MM.1S (cell line): ENCODE results near the gene MXRA7.

Source experiments
- EZH2 ChIP-seq: fragments of 300-600 bp; sonication (generic); optimal IDR thresholded peaks from 2 replicates; pipeline ENCODE3; 2017; ENCODE audit warnings: low read depth, mild to moderate bottlenecking, antibody characterized with exemption, low read length, mixed read lengths
- TF ChIP-seq, protein P1 (sequence below): fragments of 300-600 bp; sonication (generic); IDR thresholded peaks from 2 replicates; pipeline ENCODE4 v1.5.1; 2016; ENCODE audit warnings: antibody characterized with exemption, low read length, mixed read lengths

DNA sequence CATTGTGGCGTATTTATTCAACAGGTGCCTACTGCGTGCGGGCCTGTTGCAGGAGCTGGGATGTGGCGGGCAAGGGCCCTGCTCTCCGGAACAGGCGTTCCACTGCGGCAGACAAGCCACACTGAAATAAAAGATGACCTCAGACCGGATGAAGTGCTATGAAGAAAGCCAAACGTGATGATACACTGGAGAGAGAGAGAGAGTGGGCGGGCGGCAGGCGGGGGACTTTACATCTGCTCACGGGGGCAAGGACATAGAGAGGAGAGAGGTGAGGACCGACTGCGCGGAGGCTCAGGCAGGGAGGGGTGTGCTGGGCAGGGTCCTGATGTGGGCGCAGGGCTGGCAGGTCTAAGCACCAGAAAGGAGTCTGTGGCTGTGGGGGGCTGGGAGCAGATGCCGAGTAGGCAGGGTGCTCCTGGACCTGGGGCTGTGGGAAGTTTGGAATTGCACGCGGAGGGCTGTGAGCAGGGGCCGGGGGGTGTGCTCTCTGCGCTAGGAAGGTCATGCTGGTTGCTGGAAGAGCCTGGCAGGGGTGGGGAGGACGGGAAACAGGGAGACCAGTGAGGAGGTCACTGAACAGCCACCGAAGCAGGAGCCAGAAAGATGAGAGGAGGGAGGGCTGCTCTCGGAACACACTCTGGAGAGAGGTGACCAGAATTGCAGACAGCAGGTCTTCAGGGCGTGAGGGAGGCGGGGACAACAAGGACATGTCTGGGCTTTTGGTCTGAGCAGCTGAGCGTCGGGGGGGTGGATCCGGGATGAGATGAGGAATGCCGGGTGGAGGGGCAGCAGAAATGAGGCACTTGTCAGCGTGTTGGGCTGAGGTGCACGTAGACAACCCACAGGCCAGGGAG, 9.9 kb downstream of the MXRA7 start:
- TF ChIP-seq, protein P1, sequence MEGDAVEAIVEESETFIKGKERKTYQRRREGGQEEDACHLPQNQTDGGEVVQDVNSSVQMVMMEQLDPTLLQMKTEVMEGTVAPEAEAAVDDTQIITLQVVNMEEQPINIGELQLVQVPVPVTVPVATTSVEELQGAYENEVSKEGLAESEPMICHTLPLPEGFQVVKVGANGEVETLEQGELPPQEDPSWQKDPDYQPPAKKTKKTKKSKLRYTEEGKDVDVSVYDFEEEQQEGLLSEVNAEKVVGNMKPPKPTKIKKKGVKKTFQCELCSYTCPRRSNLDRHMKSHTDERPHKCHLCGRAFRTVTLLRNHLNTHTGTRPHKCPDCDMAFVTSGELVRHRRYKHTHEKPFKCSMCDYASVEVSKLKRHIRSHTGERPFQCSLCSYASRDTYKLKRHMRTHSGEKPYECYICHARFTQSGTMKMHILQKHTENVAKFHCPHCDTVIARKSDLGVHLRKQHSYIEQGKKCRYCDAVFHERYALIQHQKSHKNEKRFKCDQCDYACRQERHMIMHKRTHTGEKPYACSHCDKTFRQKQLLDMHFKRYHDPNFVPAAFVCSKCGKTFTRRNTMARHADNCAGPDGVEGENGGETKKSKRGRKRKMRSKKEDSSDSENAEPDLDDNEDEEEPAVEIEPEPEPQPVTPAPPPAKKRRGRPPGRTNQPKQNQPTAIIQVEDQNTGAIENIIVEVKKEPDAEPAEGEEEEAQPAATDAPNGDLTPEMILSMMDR, result no peak
- no peak for TF ChIP-seq EZH2
